ENCODE measurements around the gene SENP3. TPM values are rescaled to one million over a fixed set of nuclear protein-coding genes. Genes with fewer than 3 reads are reported as not detected.
A peak's percentile ranks its signal among the peaks of the same experiment; 100 is the strongest.

SENP3 gene
- total RNA-seq, 1 experiment from 2014 or later: 113 TPM

GRCh38 chr17:7572338-7572587 lies 10.5 kb downstream of the SENP3 start:
- TF ChIP-seq CTCF (conservative IDR thresholded peaks at IDR 0.05; ENCODE audit: low read depth, low read length): no peak
- TF ChIP-seq EZH2 (IDR thresholded peaks at IDR 0.05; ENCODE audit: borderline replicate concordance, low read depth, low read length, poor library complexity, severe bottlenecking): no peak
- H3K27me3 ChIP-seq (replicated peaks; ENCODE audit: insufficient read depth, low read depth, low read length, poor library complexity): no peaks in the 10 kb centered on the region
- no TSS peak for BruUV-seq (replicated peaks)
- peak overlapping the region; percentile 95 for H3K4me3 ChIP-seq (ENCODE audit: low read depth, low read length, poor library complexity, severe bottlenecking)
- POLR2A ChIA-PET (ENCODE audit: low non-redundant PET): no interaction called here
- H3K9me3 ChIP-seq (ENCODE audit: low read depth, low read length, poor library complexity, severe bottlenecking): no peaks in the 10 kb centered on the region
- H3K36me3 ChIP-seq (ENCODE audit: insufficient read depth, low read length, poor library complexity, severe bottlenecking): peaks cover 67% of the 10 kb centered on the region
- peak overlapping the region; percentile 75 for H3K27ac ChIP-seq (ENCODE audit: low read depth, low read length, poor library complexity, severe bottlenecking)
- H3K4me1 ChIP-seq (ENCODE audit: insufficient read depth, low read length, poor library complexity, severe bottlenecking): peaks cover 24% of the 10 kb centered on the region
- intact Hi-C loops (cut with micrococcal nuclease; ENCODE audit: unreplicated experiment): no loop called here
- CTCF ChIA-PET: interaction anchor here (0.6 kb wide), 1 partner anchor 17 kb away, joined by 3 read pairs; no protein-coding TSS in a partner anchor
- no peak for DNase-seq (ENCODE audit: low spot score)

GRCh38 chr17:7572588-7573323 lies 11.0 kb downstream of the SENP3 start:
- intact Hi-C loops (cut with micrococcal nuclease; ENCODE audit: unreplicated experiment): no loop called here
- CTCF ChIA-PET: interaction anchor here (1.3 kb wide), 1 partner anchor 12 kb away, joined by 4 read pairs; no protein-coding TSS in a partner anchor
- Histone ChIP-seq H3K27me3 (replicated peaks; ENCODE audit: insufficient read depth, low read depth, low read length, poor library complexity) (no peaks in the 10 kb centered on the region), H3K9me3 (ENCODE audit: low read depth, low read length, poor library complexity, severe bottlenecking) (no peaks in the 10 kb centered on the region), H3K4me1 (ENCODE audit: insufficient read depth, low read length, poor library complexity, severe bottlenecking) (peaks cover 24% of the 10 kb centered on the region), H3K36me3 (ENCODE audit: insufficient read depth, low read length, poor library complexity, severe bottlenecking) (peaks cover 72% of the 10 kb centered on the region), H3K27ac (ENCODE audit: low read depth, low read length, poor library complexity, severe bottlenecking) (peak overlapping the region; percentile 100), H3K4me3 (ENCODE audit: low read depth, low read length, poor library complexity, severe bottlenecking) (peak overlapping the region; percentile 95)
- no TSS peak for BruUV-seq (replicated peaks)
- DNase-seq (ENCODE audit: low spot score): peak; percentile 100
- TF ChIP-seq CTCF (conservative IDR thresholded peaks at IDR 0.05; ENCODE audit: low read depth, low read length) (no peak), EZH2 (IDR thresholded peaks at IDR 0.05; ENCODE audit: borderline replicate concordance, low read depth, low read length, poor library complexity, severe bottlenecking) (no peak)
- POLR2A ChIA-PET (ENCODE audit: low non-redundant PET): no interaction called here

- Histone ChIP-seq H3K27ac (ENCODE audit: low read depth, low read length, poor library complexity, severe bottlenecking) (peak overlapping the region; percentile 100), H3K9me3 (ENCODE audit: low read depth, low read length, poor library complexity, severe bottlenecking) (no peaks in the 10 kb centered on the region), H3K4me3 (ENCODE audit: low read depth, low read length, poor library complexity, severe bottlenecking) (peak overlapping the region; percentile 95), H3K36me3 (ENCODE audit: insufficient read depth, low read length, poor library complexity, severe bottlenecking) (peaks cover 79% of the 10 kb centered on the region), H3K27me3 (replicated peaks; ENCODE audit: insufficient read depth, low read depth, low read length, poor library complexity) (no peaks in the 10 kb centered on the region), H3K4me1 (ENCODE audit: insufficient read depth, low read length, poor library complexity, severe bottlenecking) (peaks cover 24% of the 10 kb centered on the region)
- BruUV-seq (replicated peaks): no TSS peak
- ChIA-PET POLR2A (ENCODE audit: low non-redundant PET) (interaction anchor here (0.6 to 0.8 kb wide), 3 partner anchors 11 to 130 kb away, joined by 3 to 4 read pairs (median 4); partner anchors contain the start of gene FXR2), CTCF (interaction anchor here (1.3 kb wide), 1 partner anchor 13 kb away, joined by 4 read pairs; no protein-coding TSS in a partner anchor)
- peak; percentile 95 for DNase-seq (ENCODE audit: low spot score)
- intact Hi-C loops (cut with micrococcal nuclease; ENCODE audit: unreplicated experiment): no loop called here
- TF ChIP-seq CTCF (conservative IDR thresholded peaks at IDR 0.05; ENCODE audit: low read depth, low read length) (no peak), EZH2 (IDR thresholded peaks at IDR 0.05; ENCODE audit: borderline replicate concordance, low read depth, low read length, poor library complexity, severe bottlenecking) (no peak)
Measured at GRCh38 chr17:7573324-7574080, 11.8 kb downstream of the SENP3 start.
